ENCODE results near the gene TPX2.
A peak's percentile ranks its signal among the peaks of the same experiment; 100 is the strongest.
"Not testable (repeated sequence)": the region's sequence is repeated elsewhere in the genome, so short reads cannot be mapped to it uniquely, and the experiment has no call there.

Gene TPX2

DNA sequence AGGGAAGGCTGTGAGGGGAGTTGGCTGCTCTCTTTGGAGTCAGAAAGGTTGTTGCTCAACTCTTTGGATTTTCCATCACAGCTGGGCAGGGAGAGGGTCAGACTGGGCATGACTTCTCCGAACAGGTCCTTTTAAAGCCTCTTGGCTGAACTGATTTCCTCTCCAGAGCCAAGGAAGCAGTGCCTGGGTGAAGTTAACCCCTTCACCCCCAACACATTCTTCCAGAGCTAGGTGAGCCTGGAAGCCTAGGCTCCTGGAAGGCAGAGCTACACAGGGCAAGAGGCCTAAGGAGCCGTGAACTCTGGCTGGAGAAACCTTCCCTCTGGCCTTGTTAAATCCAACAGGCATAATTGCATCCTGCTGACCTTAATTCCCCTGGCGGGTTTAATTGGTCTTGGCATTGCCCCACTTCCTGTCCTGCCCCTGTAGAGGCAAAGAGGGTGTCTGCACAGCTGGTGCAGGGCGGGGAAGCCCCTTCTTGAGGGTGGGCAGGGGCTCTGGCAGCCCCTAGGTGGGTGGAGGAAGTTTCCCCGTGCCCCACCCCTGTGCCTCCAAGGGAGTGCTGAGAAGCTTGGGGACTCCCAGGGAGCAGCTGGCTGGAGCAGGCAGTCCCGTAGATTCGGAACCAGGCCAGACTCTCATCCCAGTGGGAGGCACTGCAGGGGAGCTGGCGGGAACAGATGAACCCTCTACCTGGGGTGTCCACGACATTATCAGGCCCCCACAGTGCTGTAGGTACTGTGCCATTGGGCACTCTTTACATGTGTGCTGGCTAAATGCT is 76.5 kb downstream of the TPX2 start:
- DNase-seq = no peak

DNA sequence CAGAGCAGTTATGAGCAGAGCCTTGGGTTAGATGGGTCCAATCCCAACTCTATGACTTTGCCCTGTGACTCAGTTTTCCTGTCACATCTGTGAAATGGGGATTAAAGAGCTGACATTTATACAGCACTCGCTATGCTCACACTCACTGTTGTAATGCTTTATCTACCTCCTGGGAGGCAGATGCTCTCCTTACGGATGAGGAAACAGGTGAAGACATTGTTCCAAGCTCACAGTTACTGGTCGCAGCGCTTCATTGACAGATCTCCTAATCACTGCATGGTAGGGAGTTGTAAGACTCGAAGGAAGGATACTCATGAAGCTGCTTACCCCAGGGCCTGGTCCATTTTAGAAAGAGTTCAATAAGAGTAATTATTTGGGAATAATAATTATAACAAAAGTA is 77.1 kb downstream of the TPX2 start:
- no peak for DNase-seq

DNA sequence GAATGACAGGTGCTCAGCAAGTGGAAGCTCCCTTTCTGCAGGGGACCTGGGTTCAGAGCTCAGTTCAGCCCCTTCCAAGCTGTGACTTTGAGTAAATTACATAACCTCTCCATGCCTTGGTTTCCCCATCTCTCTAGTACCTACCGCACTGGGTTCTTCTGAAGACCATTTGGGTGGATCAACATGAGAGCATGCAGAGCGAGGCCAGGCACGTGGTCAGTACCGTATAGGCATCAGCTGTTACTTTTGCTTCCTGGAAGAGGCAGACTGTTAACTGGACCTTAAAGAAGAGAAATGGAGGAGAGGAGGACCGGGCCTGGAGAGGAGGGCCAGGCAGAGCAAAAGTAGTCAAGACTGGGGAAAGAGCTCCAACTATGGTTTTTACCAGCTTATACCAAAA is 78.4 kb downstream of the TPX2 start:
- no peak for DNase-seq

DNA sequence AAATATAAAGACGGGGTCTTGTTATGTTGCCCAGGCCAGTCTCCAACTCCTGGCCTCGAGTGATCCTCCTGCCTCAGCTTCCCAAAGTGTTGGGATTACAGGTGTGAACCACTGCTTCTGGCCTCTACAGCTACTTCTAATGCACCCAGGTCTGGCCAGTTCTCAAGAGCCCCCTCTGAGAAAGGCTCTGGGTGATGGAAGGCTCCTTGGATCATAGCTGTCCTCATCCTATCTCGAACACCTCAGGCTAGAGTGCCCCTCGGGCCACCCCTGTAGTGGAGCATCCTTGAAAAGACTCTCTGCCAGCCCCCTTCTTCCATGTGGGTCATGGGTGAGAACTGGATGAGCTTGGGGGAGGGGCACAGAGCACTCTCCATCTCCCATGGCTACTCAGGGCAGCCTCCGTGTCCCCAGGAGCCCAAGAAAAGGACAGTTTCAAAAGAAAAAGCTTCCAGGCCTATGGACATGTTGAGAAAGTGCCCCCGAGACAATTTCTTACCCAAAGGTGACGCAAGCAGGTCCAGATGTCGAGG is 79.4 kb downstream of the TPX2 start:
- no peak for DNase-seq

DNA sequence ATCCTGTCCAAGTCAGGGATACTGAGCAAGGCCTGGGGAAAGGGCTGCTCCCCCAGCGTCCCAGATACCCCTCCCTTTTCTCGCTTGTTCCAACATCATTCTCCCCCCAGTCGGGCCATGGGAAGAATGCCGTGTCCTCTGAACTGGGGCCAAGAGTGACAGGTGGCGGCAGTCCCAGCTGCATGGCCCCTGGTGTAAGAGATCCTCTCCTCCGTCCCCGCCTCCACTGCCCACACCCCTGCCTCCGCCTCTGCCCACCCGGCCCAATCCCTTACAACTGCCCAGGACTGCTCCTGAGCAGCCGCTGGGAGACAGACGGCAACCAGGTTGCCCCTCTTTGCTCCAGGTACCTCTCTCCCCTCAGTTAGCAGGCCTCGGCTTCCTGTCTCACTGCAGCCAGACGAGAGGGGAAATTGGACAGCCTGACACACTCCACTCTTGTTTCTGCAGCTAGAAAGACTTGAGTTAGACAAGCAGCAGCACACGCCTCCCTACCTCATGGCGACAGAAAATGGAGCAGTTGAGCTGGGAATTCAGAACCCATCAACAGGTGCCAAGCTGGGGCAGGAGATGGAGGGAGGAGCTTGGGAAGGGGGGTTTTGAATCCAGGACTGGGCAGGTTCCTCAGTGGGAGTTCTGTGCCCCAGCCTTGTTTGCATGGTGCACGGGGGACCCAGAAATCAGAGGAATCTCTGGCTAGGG is 80.1 kb downstream of the TPX2 start, which contains the start of gene MYLK2:
TSS of gene MYLK2 (plus strand) at position 274 of the 702 bp plus-strand sequence. CDS start at position 499, 225 bp downstream.
- no peak for DNase-seq

DNA sequence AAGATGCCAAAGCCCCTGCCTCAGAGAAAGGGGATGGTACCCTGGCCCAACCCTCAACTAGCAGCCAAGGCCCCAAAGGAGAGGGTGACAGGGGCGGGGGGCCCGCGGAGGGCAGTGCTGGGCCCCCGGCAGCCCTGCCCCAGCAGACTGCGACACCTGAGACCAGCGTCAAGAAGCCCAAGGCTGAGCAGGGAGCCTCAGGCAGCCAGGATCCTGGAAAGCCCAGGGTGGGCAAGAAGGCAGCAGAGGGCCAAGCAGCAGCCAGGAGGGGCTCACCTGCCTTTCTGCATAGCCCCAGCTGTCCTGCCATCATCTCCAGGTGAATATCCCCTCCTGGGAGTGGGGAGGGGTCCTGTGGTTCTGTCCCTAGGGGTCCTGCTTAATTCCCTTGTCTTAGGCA is 81.1 kb downstream of the TPX2 start:
- DNase-seq = no peak

DNA sequence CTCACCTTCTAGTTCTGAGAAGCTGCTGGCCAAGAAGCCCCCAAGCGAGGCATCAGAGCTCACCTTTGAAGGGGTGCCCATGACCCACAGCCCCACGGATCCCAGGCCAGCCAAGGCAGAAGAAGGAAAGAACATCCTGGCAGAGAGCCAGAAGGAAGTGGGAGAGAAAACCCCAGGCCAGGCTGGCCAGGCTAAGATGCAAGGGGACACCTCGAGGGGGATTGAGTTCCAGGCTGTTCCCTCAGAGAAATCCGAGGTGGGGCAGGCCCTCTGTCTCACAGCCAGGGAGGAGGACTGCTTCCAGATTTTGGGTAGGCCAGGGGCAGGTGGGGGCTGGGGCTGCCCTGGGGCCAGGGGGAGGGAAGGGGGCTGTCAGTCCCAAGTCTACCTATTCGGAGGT is 82.3 kb downstream of the TPX2 start:
- DNase-seq = no peak

DNA sequence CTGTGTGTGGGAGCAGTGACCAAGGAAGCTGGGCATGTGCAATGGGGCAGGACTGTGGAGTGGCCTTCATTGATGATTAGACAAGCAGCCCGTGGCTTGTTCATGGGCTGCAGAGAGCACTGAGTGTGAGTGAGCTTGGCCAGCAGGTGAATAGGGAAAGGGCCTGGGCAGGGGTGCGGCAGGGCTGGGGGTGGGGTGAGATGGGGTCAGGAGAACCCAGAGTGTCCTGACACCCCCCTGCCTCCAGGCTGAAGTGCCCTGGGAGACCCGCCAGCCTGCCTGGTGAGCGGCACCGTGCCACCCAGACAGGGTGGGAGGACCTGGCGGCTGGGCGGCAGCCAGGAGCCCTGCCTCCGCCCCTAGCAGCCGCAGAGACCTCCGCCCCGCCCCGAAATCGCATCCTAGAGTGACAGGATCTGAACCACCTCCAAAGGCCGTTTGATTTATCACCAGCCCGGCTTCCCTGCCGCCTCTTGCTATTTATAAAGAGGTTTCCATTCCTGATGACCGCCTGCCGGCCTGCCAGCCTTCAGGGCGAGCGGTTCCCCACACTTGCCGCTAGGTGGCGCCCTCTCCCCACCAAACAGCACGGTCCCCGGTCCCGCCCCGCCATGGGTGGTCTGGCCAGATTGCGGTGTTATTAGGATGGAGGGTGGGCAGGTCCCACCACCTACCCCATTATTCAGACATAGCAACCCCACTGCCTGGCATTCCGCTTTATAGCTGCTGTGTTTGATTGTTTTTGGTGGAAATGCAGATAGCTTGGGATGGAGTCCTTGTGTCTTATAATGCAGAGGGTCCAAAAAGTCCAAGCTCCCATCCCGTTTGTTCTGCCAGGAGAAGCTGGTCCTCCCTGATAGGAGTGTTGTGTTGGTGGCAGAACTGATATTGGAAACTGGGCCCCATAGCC is 83.6 kb downstream of the TPX2 start:
- peak; percentile 59 for DNase-seq

DNA sequence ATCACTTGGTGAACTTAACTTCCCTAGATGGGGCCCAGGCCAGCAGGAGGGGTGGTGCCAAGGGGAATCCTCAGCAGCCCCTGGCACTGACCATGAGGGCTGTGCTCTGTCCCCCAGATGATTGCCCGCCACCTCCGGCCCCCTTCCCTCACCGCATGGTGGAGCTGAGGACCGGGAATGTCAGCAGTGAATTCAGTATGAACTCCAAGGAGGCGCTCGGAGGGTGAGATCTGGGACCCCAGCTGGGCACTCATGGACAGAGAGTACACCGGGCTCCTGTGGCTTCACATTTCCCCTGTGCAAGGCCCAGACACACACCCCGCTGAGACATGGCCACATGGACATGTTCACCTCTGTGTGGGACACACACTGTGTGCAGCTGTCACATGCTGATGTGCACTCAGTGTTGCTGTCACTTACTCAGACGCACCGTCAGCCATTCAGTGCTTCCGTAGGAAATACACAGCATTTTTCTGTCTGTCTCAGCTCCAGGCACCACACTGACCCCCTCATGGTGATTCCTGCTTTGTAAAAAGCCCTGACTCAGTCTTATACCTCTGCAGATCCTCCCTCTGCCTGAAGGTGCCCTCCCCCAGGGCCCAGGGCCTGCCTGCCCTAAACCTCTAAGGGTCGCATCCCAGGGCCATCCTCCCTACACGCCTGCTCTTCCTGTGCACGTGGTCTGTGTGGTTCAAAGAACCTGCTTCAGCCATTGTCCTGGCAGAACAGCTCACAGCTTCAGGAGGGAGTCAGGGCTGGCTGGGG is 84.5 kb downstream of the TPX2 start:
- no peak for DNase-seq

DNA sequence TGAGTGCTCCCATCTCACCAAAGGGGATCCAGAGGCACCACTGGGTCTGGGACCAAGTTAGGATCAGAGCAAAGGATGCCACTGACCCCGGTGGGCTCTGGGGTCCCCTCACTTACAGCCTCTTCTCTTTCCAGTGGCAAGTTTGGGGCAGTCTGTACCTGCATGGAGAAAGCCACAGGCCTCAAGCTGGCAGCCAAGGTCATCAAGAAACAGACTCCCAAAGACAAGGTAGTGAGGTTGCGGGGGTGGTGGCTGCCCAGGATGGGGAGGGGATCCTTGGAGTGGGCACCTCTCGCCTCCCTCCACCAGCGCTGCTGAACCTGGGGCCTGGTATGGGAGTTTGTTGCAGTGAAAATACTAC is 85.0 kb downstream of the TPX2 start:
- DNase-seq = no peak

DNA sequence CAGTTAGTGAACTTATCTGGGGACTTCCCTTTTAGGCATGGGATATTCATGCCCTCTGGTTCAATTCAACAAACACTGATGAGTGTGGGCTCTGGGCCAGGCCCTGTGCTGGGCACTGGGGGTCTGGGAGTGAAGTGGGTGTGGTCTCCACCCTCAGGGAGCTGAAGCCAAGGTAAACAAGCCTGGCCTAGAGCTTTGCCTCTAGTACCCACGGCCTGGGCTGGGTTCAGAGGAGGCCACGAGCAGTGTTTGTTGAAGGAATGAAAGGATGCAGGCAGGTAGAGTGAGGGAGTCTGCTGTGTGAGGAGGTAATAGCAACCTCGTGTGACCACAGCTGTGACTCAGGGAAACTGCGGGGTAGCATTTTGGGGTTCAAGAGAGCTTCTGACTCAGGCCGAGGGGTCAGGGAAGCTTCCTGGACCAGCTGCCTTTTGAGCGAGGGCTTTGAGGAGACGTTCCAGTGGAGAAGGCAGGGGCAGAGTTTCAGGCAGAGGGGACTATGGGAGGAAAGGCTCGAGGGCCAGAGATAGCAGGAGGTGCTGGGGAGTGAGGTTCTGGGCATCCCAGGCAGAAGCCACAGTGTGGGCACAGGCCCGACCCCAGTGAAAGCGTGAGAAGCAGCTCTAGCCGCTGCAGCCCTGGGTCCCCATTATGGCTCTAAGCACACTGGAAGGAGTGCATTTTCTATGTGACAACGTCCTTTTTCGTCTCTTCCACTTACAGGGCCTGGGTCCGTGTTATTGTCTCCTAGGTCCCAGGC is 85.6 kb downstream of the TPX2 start:
- DNase-seq = no peak

DNA sequence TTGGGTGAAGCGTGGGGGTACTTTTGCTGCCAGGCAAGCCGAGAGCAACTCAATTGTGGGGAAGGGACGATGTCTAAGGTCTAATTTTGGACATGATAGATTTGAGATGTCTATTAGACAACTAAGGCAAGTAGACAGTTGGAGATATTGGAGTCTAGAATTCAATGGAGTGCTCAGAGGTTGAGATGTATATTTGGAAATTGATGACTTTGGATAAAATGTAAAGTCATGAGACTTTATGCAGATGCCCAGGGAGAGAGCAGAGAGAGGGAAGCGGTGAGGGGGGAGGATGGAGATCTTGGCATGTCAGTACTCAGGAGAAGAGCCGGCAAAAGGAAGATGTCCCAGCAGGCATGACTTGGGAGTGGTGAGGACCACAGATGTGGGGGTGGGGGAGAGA is 87.0 kb downstream of the TPX2 start:
- DNase-seq = no peak

DNA sequence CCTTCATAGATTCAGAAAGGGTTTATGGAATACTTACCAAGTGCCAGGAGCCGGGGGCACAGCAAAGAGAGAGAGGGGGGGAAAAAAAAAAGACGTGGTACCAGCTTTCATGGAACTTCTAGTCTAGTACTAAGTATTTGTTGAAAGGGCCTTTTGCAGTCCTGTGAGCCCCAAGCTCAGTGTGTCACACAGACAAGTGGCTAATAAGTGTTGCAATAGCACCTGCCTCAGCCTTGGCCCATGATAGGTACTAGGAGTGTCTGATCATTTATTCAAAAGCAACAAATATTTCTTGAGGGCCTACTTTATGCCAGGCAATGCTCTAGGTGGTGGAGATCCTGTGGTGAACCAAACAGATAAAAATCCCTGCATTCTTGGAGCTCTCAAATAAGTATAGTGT is 88.0 kb downstream of the TPX2 start:
- DNase-seq = no peak

DNA sequence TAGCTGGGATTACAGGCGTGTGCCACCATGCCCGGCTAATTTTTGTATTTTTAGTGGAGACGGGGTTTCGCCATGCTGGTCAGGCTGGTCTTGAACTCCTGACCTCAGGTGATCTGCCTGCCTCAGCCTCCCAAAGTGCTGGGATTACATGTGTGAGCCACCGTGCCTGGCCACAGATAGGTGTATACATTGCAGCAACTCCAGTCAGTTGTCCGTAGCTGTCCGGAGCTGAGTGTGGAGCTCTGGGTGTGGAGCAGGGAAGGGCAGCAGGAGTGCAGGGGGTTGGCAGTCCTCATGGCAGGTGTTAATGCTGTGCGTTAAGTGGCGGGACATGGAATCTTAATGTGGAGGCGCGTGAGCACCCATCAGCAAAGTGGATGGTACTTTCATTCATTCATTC is 88.9 kb downstream of the TPX2 start:
- DNase-seq = not testable (repeated sequence)

DNA sequence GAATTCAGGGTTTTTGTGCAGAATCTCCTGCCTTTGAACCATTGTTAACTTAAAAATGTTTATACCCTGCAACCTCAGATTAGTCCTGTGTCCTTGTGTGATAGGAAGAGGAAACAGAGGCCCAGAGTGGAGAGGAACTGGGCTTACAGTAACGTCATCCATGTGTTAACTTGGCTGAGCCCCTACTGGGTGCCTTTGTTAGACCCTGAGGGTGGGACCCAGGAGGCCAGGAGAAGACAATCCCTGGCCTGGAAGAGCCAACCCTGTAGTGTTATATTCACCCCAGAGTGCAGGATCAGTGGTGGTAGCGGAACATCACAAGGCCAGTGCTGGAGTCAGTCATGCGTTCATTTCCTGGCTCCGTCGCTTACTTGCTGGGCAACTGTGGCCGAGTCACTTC is 90.6 kb downstream of the TPX2 start:
- no peak for DNase-seq

DNA sequence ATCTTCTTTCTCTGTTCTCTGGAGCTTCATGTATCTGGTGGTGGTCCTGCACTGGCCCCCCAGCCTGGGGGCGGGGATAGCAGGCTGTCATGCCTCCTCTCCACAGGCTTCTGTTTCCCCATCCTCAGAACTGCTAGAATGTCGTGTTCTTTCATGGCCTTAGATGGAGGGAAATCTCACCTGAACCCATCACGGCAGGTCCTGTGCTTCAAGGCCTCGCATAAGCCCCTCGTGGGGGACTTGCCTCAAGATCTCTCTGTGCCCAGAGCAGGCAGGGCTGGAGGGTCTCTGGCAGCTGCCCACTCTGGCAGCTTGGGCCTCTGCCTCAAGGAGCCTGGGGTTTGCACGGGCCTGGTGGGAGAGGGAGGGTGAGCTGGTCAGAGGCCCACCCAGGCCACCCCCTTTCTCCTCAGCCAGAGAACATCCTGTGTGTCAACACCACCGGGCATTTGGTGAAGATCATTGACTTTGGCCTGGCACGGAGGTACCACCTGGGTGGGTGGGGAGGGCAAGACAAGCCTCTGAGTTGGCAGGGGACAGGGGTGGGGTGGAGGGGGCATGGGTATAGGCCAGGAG is 91.4 kb downstream of the TPX2 start:
- DNase-seq = no peak

DNA sequence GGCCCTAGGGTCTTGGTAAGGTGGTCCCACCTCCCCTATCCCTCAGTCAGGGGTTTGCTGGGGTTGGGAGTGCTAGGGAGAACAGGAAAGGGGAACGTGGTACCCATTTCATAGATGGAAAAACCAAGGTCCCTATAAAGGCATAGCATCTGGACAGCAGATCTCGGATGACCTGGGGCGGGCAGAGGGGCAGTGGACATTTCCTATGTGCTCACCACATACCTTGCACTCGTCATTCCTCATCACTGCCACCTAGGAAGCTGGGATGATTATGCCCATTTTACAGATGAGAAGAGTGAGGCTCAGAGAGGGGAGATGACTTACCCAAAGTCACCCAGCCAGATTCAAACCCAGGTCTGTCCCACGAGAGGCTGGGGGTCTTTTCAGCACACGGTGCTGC is 92.1 kb downstream of the TPX2 start:
- DNase-seq = no peak

DNA sequence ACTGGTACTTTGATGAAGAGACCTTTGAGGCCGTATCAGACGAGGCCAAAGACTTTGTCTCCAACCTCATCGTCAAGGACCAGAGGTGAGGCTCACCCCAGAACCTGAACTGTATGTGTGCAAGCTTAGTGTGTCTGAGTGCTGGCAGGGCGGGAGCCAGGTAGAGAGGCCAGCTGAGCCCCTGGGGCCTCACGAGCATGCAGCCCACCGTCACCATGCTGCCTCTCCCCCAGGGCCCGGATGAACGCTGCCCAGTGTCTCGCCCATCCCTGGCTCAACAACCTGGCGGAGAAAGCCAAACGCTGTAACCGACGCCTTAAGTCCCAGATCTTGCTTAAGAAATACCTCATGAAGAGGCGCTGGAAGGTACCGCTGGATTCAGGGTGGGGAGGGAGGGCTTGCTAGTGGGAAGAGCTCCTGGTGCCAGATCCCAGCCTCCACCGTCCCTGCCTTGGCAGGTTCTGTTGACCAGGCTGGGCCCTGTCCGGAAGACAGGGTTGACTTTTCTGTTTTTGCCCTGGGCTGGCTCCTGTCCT is 92.7 kb downstream of the TPX2 start:
- DNase-seq = no peak

DNA sequence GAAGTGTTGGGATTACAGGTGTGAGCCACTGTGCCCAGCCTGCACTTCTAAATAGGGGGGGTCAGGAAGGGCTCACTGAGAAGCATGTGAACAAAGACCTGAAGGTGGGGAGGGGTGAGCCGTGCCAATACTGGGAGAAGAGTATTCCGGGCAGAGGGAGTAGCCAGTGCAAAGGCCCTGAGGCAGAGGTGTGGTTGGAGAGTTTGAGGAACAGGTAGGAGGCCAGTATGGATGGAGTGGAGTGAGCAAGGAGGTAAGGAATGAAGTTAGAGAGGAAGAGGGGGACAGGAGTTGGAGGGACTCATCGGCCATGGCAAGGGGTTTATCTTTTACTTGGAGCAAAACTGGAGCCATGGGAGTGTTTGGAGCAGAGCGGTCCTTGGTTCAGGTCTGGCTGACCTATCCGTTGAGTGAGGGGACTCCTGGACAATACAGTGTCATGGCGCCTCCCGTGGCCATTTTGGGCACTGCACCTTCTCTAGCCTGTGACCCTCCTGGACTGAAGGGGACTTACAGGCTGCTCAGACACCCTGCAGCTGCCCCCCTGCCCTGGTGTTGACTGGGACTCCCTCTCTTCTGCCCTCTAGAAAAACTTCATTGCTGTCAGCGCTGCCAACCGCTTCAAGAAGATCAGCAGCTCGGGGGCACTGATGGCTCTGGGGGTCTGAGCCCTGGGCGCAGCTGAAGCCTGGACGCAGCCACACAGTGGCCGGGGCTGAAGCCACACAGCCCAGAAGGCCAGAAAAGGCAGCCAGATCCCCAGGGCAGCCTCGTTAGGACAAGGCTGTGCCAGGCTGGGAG is 94.2 kb downstream of the TPX2 start:
- DNase-seq = peak; percentile 46

DNA sequence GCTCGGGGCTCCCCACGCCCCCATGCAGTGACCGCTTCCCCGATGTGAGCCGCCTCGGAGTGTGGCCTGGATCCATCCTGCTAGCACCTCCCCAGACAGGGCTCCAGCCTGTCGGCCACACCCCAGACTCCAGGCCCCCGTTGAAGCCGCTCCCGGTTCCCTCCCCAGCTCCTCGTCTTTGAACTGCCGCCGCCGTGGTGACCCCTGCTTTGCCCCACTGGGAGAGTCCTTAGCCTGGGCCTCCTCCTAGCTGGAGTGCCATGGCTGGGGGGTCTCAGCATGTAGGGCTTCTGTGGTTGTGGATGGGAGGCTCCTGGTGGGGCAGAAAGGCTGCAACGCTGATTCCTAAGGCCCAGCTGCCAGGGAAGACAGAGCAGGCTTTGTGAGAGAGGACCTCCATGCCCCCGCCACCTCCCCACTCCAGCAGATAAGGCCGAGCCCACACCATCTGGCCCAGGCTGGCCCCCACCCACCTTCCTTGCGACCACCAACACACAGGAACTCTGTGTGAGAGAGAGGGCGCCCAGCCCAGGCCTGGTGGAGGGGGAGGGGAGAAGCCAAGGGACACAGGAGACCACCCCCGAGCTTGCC is 94.9 kb downstream of the TPX2 start:
- no peak for DNase-seq
